Retina (tissue), 1 donor: ENCODE measurements around the gene TBC1D12.
"Not testable (repeated sequence)": the region's sequence is repeated elsewhere in the genome, so short reads cannot be mapped to it uniquely, and the experiment has no call there.

ENCODE experiments used
- DNase-seq: peaks from one replicate; pipeline ENCODE4 v3.0.0-alpha.2; 2016

TBC1D12 gene

GRCh38 chr10:94461503-94461902 is 59.2 kb downstream of the TBC1D12 start:
- no peak for DNase-seq

GRCh38 chr10:94462130-94462529 is 59.8 kb downstream of the TBC1D12 start:
- no peak for DNase-seq

GRCh38 chr10:94465684-94466083 is 63.3 kb downstream of the TBC1D12 start:
- no peak for DNase-seq

GRCh38 chr10:94481410-94481809 is 79.1 kb downstream of the TBC1D12 start:
- no peak for DNase-seq

- no peak for DNase-seq
Measured at GRCh38 chr10:94483970-94484369, 81.6 kb downstream of the TBC1D12 start.

GRCh38 chr10:94485094-94485493 is 82.8 kb downstream of the TBC1D12 start:
- no peak for DNase-seq

GRCh38 chr10:94487575-94487974 is 85.2 kb downstream of the TBC1D12 start:
- DNase-seq = no peak

- DNase-seq = no peak
Measured at GRCh38 chr10:94489107-94489506, 86.8 kb downstream of the TBC1D12 start.

GRCh38 chr10:94489976-94490788 is 87.8 kb downstream of the TBC1D12 start:
- DNase-seq = no peak

- no peak for DNase-seq
Measured at GRCh38 chr10:94490789-94491039, 88.4 kb downstream of the TBC1D12 start.

GRCh38 chr10:94493463-94493862 is 91.1 kb downstream of the TBC1D12 start:
- DNase-seq = no peak

- DNase-seq = no peak
Measured at GRCh38 chr10:94496010-94496409, 93.7 kb downstream of the TBC1D12 start.

GRCh38 chr10:94496646-94497045 is 94.3 kb downstream of the TBC1D12 start:
- no peak for DNase-seq

- no peak for DNase-seq
Measured at GRCh38 chr10:94500063-94500462, 97.7 kb downstream of the TBC1D12 start.

- no peak for DNase-seq
Measured at GRCh38 chr10:94521276-94522250, 119.2 kb downstream of the TBC1D12 start.

- DNase-seq = no peak
Measured at GRCh38 chr10:94524146-94524545, 121.8 kb downstream of the TBC1D12 start.

GRCh38 chr10:94524711-94525110 is 122.4 kb downstream of the TBC1D12 start:
- no peak for DNase-seq

- not testable (repeated sequence) for DNase-seq
Measured at GRCh38 chr10:94531550-94531949, 129.2 kb downstream of the TBC1D12 start.

- no peak for DNase-seq
Measured at GRCh38 chr10:94533027-94533426, 130.7 kb downstream of the TBC1D12 start.

GRCh38 chr10:94542282-94542681 is 139.9 kb downstream of the TBC1D12 start:
- DNase-seq = not testable (repeated sequence)

- peak; percentile 93 for DNase-seq
Measured at GRCh38 chr10:94545391-94546048, 143.2 kb downstream of the TBC1D12 start, which contains the start of gene HELLS. Gene HELLS (plus strand): TSS chr10:94545788. CDS start chr10:94545922, 134 bp downstream.

- no peak for DNase-seq
Measured at GRCh38 chr10:94546049-94546900, 143.9 kb downstream of the TBC1D12 start.

GRCh38 chr10:94546901-94547185 is 144.5 kb downstream of the TBC1D12 start:
- DNase-seq = no peak
